ENCODE data around the gene FAM193B.

DNA sequence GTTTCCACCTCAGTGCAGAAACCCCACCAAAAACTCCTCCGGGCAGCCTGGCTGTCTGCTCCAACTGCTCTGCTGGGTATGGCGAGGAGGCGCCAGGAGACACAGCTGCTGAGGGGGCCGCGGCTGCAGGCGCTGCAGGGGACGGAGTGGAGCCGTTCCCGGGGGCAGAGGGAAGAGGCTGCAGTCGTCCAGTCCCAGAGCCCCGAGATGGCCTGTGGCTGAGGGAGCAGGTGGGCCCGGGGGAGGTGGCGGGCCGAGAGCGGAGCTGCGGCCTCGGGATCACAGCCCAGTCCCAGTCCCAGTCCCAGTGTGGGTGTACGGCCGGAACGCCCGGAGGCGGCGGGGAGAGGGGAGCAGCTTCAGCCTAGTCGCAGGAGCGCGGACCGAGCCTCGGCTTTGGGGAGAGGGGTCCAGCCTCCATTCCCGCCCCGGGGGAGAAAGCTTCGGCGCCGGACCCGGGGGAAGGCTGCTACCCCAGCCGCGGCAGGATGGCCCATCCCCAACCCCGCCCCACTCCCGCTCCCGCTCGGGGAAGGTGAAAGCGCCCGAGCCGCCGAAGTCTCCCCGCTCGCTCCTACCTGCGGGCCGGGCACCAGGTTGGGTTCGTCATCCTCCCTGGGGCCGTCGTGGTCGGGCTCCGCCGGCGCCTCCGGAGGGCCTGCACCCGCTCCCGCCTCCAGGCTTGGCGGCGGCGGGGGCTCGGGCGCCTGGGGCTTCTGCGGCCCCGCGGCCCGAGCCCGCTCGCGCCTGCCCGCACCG is 513 bp downstream of the FAM193B start:
- no peak for TF ChIP-seq EZH2phosphoT487 (conservative IDR thresholded peaks at IDR 0.05; ENCODE audit: low read length)
- TF ChIP-seq, protein P1, sequence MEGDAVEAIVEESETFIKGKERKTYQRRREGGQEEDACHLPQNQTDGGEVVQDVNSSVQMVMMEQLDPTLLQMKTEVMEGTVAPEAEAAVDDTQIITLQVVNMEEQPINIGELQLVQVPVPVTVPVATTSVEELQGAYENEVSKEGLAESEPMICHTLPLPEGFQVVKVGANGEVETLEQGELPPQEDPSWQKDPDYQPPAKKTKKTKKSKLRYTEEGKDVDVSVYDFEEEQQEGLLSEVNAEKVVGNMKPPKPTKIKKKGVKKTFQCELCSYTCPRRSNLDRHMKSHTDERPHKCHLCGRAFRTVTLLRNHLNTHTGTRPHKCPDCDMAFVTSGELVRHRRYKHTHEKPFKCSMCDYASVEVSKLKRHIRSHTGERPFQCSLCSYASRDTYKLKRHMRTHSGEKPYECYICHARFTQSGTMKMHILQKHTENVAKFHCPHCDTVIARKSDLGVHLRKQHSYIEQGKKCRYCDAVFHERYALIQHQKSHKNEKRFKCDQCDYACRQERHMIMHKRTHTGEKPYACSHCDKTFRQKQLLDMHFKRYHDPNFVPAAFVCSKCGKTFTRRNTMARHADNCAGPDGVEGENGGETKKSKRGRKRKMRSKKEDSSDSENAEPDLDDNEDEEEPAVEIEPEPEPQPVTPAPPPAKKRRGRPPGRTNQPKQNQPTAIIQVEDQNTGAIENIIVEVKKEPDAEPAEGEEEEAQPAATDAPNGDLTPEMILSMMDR (IDR thresholded peaks at IDR 0.05; ENCODE audit: insufficient read depth, low read length, poor library complexity, severe bottlenecking): no peak
